ENCODE results near the gene CRYZL1.

CRYZL1 gene

DNA sequence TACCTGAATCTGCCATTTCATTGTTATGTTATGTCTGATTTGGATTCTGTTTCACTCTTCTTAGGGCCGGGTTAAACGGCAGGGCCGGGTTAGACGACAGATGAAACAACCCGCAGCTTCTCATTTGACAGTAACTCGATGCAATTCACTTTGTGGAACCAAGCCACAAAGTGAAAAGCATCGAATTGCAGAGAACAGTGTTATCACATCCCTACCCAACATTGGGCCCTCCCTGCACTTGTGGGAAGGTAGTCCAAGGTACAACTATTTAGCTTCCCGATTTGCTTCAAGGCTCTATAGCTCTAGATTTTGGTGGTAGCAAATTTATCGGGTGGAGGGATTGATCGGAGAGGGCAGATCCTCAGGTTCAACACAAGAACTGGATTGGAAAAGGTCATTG is 81.7 kb downstream of the CRYZL1 start:
- H3K4me3 ChIP-seq (ENCODE audit: low read depth, low read length, poor library complexity, severe bottlenecking): no peak overlapping the region
- H3K4me1 ChIP-seq (ENCODE audit: insufficient read depth, low read length, severe bottlenecking): no peaks in the 10 kb centered on the region
- H3K4me2 ChIP-seq (ENCODE audit: low read length): no peak overlapping the region
- H3K27ac ChIP-seq (ENCODE audit: low read depth, low read length, poor library complexity, severe bottlenecking): no peak overlapping the region
- peaks cover 4% of the 10 kb centered on the region; the same call in 1 of the 2 replicates for H4K20me1 ChIP-seq (ENCODE audit: insufficient read depth, low read length)
- no peak overlapping the region for H2AFZ ChIP-seq (ENCODE audit: low read length)
- no peaks in the 10 kb centered on the region for H3K9me3 ChIP-seq (ENCODE audit: low read length)
- peaks cover 48% of the 10 kb centered on the region for H3K79me2 ChIP-seq (ENCODE audit: insufficient read depth, low read length)
- TF ChIP-seq EZH2 (IDR thresholded peaks at IDR 0.05; ENCODE audit: borderline replicate concordance, low read length): no peak
- no peaks in the 10 kb centered on the region for H3K27me3 ChIP-seq (ENCODE audit: insufficient read depth, low read length)
- H3F3A ChIP-seq (ENCODE audit: insufficient read depth, low read length): no peaks in the 10 kb centered on the region
- H3K9me2 ChIP-seq (ENCODE audit: low read depth, low read length): no peaks in the 10 kb centered on the region
- H3K36me3 ChIP-seq (ENCODE audit: insufficient read depth, low read length): peaks cover 97% of the 10 kb centered on the region
- no peak overlapping the region for H3K9ac ChIP-seq (ENCODE audit: low read length)

DNA sequence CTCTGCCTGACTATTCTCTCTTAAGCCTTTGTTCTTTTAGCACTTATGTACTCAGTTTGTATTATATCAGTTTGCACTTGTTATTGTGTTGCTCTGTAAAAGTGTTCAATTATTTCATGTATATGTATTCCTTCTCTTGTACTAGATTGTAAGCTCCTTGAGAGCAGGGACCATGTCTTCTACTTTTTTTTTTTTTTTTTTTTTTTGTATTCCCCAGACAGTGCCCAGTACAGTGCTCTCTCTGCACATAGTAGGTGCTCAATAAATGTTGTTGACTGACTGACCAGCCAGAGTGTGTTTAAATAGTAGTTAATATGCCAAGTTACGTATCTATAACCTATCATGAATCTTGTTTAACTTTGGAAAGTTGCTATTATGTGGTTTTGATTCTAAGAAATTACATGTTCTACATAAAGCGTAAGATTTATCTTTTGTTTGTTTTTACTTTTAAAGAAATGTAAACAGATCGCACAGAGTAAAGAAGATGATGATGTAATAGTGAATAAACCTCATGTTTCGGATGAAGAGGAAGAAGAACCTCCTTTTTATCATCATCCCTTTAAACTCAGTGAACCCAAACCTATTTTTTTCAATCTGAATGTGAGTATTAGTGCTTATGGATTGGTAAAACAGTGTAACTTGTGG is 82.6 kb downstream of the CRYZL1 start:
- Histone ChIP-seq H4K20me1 (ENCODE audit: insufficient read depth, low read length) (peaks cover 4% of the 10 kb centered on the region; the same call in 1 of the 2 replicates), H3K4me1 (ENCODE audit: insufficient read depth, low read length, severe bottlenecking) (no peaks in the 10 kb centered on the region), H3K9me3 (ENCODE audit: low read length) (no peaks in the 10 kb centered on the region), H3K27ac (ENCODE audit: low read depth, low read length, poor library complexity, severe bottlenecking) (no peak overlapping the region), H3K27me3 (ENCODE audit: insufficient read depth, low read length) (no peaks in the 10 kb centered on the region), H3K4me2 (ENCODE audit: low read length) (no peak overlapping the region), H3F3A (ENCODE audit: insufficient read depth, low read length) (no peaks in the 10 kb centered on the region), H3K9me2 (ENCODE audit: low read depth, low read length) (no peaks in the 10 kb centered on the region), H3K9ac (ENCODE audit: low read length) (no peak overlapping the region), H3K79me2 (ENCODE audit: insufficient read depth, low read length) (peaks cover 57% of the 10 kb centered on the region), H3K36me3 (ENCODE audit: insufficient read depth, low read length) (peaks cover 97% of the 10 kb centered on the region), H2AFZ (ENCODE audit: low read length) (no peak overlapping the region), H3K4me3 (ENCODE audit: low read depth, low read length, poor library complexity, severe bottlenecking) (no peak overlapping the region)
- TF ChIP-seq, protein P1, sequence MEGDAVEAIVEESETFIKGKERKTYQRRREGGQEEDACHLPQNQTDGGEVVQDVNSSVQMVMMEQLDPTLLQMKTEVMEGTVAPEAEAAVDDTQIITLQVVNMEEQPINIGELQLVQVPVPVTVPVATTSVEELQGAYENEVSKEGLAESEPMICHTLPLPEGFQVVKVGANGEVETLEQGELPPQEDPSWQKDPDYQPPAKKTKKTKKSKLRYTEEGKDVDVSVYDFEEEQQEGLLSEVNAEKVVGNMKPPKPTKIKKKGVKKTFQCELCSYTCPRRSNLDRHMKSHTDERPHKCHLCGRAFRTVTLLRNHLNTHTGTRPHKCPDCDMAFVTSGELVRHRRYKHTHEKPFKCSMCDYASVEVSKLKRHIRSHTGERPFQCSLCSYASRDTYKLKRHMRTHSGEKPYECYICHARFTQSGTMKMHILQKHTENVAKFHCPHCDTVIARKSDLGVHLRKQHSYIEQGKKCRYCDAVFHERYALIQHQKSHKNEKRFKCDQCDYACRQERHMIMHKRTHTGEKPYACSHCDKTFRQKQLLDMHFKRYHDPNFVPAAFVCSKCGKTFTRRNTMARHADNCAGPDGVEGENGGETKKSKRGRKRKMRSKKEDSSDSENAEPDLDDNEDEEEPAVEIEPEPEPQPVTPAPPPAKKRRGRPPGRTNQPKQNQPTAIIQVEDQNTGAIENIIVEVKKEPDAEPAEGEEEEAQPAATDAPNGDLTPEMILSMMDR (IDR thresholded peaks at IDR 0.05; ENCODE audit: low read length): no peak
- TF ChIP-seq EZH2 (IDR thresholded peaks at IDR 0.05; ENCODE audit: borderline replicate concordance, low read length): no peak

DNA sequence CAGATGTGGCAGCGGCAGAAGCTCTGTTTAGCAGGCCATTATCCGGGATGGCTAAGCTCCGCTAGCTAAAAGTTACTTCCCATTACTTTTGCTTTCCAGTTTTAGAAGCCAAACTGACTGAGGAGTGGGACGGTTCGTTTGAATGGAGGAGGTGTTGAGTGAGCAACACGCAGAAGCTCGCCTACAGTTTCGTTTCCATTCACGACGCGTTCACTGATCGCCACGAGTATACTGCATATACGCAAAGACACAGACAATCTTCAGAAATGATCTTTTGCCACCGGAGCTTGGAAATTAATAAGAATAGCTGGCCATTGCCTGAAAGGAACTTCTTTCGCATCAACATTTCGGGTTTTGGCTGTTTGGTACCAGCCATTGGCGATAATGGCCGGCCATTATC is 84.1 kb downstream of the CRYZL1 start:
- no peak overlapping the region for H3K4me2 ChIP-seq (ENCODE audit: low read length)
- H3K27ac ChIP-seq (ENCODE audit: low read depth, low read length, poor library complexity, severe bottlenecking): no peak overlapping the region
- peaks cover 4% of the 10 kb centered on the region; the same call in 1 of the 2 replicates for H4K20me1 ChIP-seq (ENCODE audit: insufficient read depth, low read length)
- H3K9me2 ChIP-seq (ENCODE audit: low read depth, low read length): no peaks in the 10 kb centered on the region
- no peak overlapping the region for H2AFZ ChIP-seq (ENCODE audit: low read length)
- H3K9me3 ChIP-seq (ENCODE audit: low read length): no peaks in the 10 kb centered on the region
- no peak overlapping the region for H3K9ac ChIP-seq (ENCODE audit: low read length)
- peaks cover 67% of the 10 kb centered on the region for H3K79me2 ChIP-seq (ENCODE audit: insufficient read depth, low read length)
- no peak overlapping the region for H3K4me3 ChIP-seq (ENCODE audit: low read depth, low read length, poor library complexity, severe bottlenecking)
- no peak for TF ChIP-seq EZH2 (IDR thresholded peaks at IDR 0.05; ENCODE audit: borderline replicate concordance, low read length)
- TF ChIP-seq, protein P1 (IDR thresholded peaks at IDR 0.05; ENCODE audit: low read length): no peak
- peaks cover 97% of the 10 kb centered on the region for H3K36me3 ChIP-seq (ENCODE audit: insufficient read depth, low read length)
- H3K27me3 ChIP-seq (ENCODE audit: insufficient read depth, low read length): no peaks in the 10 kb centered on the region
- H3K4me1 ChIP-seq (ENCODE audit: insufficient read depth, low read length, severe bottlenecking): no peaks in the 10 kb centered on the region
- no peaks in the 10 kb centered on the region for H3F3A ChIP-seq (ENCODE audit: insufficient read depth, low read length)

DNA sequence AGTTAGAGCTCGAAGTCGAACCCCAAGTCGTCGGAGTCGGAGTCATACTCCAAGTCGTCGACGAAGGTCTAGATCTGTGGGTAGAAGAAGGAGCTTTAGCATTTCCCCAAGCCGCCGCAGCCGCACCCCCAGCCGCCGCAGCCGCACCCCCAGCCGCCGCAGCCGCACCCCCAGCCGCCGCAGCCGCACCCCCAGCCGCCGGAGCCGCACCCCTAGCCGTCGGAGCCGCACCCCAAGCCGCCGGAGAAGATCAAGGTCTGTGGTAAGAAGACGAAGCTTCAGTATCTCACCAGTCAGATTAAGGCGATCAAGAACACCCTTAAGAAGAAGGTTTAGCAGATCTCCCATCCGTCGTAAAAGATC is 86.6 kb downstream of the CRYZL1 start:
- Histone ChIP-seq H3K9ac (ENCODE audit: low read length) (no peak overlapping the region), H3K4me1 (ENCODE audit: insufficient read depth, low read length, severe bottlenecking) (no peaks in the 10 kb centered on the region), H3K36me3 (ENCODE audit: insufficient read depth, low read length) (peaks cover 99% of the 10 kb centered on the region), H3K4me3 (ENCODE audit: low read depth, low read length, poor library complexity, severe bottlenecking) (no peak overlapping the region), H3K9me2 (ENCODE audit: low read depth, low read length) (no peaks in the 10 kb centered on the region), H3K27me3 (ENCODE audit: insufficient read depth, low read length) (no peaks in the 10 kb centered on the region), H4K20me1 (ENCODE audit: insufficient read depth, low read length) (peaks cover 4% of the 10 kb centered on the region; the same call in 1 of the 2 replicates), H3K27ac (ENCODE audit: low read depth, low read length, poor library complexity, severe bottlenecking) (no peak overlapping the region), H3K79me2 (ENCODE audit: insufficient read depth, low read length) (peaks cover 72% of the 10 kb centered on the region), H3K9me3 (ENCODE audit: low read length) (no peaks in the 10 kb centered on the region), H3K4me2 (ENCODE audit: low read length) (no peak overlapping the region), H3F3A (ENCODE audit: insufficient read depth, low read length) (no peaks in the 10 kb centered on the region), H2AFZ (ENCODE audit: low read length) (no peak overlapping the region)
- TF ChIP-seq, protein P1 (IDR thresholded peaks at IDR 0.05; ENCODE audit: low read length): no peak
- TF ChIP-seq EZH2 (IDR thresholded peaks at IDR 0.05; ENCODE audit: borderline replicate concordance, low read length): no peak

Measured in OCI-LY1 (cell line).